KMS-11 (cell line): ENCODE results near the gene TALDO1.

ENCODE experiments used
- H2AFZ ChIP-seq: fragments of 200-600 bp; sonication (generic); 2 replicates; pipeline ENCODE4 v1.6.1; 2016; ENCODE audit warnings: antibody characterized with exemption, mixed run types, low read depth
- H3K27ac ChIP-seq: fragments of 200-600 bp; sonication (generic); 2 replicates; pipeline ENCODE4 v1.6.1; 2016; ENCODE audit warnings: mild to moderate bottlenecking, mixed run types
- H3K27me3 ChIP-seq: fragments of 200-600 bp; sonication (generic); 2 replicates; pipeline ENCODE4 v1.6.1; 2017; ENCODE audit warnings: mild to moderate bottlenecking, low read depth, mixed run types, moderate library complexity; ENCODE audit not compliant: insufficient read depth
- H3K36me3 ChIP-seq: fragments of 200-600 bp; sonication (generic); 2 replicates; pipeline ENCODE4 v1.6.1; 2017; ENCODE audit warnings: mild to moderate bottlenecking, mixed run types; ENCODE audit not compliant: insufficient read depth
- H3K4me1 ChIP-seq: fragments of 200-600 bp; sonication (generic); 2 replicates; pipeline ENCODE4 v1.6.1; 2016; ENCODE audit warnings: mild to moderate bottlenecking, low read depth, mixed run types; ENCODE audit not compliant: poor library complexity, severe bottlenecking
- H3K4me2 ChIP-seq: fragments of 200-600 bp; sonication (generic); 2 replicates; pipeline ENCODE4 v1.7.0; 2016; ENCODE audit warnings: mild to moderate bottlenecking, mixed run types
- H3K4me3 ChIP-seq: fragments of 200-600 bp; sonication (generic); IDR thresholded peaks from 2 replicates; pipeline ENCODE4 v1.6.1; 2017; ENCODE audit warnings: low read depth, low read length, mixed read lengths; ENCODE audit not compliant: insufficient read depth
- H3K79me2 ChIP-seq: fragments of 200-600 bp; sonication (generic); 2 replicates; pipeline ENCODE4 v1.6.1; 2016; ENCODE audit warnings: low read depth, mixed run types; ENCODE audit not compliant: insufficient read depth
- H3K9ac ChIP-seq: fragments of 200-600 bp; sonication (generic); 2 replicates; pipeline ENCODE4 v1.6.1; 2016; ENCODE audit warnings: mild to moderate bottlenecking, mixed run types
- H4K20me1 ChIP-seq: fragments of 200-600 bp; sonication (generic); 2 replicates; pipeline ENCODE4 v1.6.1; 2016; ENCODE audit warnings: mild to moderate bottlenecking, mixed run types; ENCODE audit not compliant: insufficient read depth
- CTCF ChIP-seq: fragments of 200-600 bp; sonication (generic); conservative IDR thresholded peaks from 2 replicates; pipeline ENCODE4 v1.6.1; 2017; ENCODE audit warnings: low read depth, mild to moderate bottlenecking, antibody characterized with exemption, low read length, moderate library complexity, mixed read lengths

TALDO1 gene

GRCh38 chr11:796565-797295 lies 49.5 kb downstream of the TALDO1 start:
- Histone ChIP-seq H3K4me2 (peak overlapping the region; percentile 99), H4K20me1 (no peaks in the 10 kb centered on the region), H3K36me3 (no peaks in the 10 kb centered on the region), H3K4me3 (peak overlapping the region; percentile 28), H3K27ac (peak overlapping the region; percentile 50; the same call in 1 of the 2 replicates), H3K4me1 (peaks cover 12% of the 10 kb centered on the region), H3K79me2 (0 out of 2 replicates have a peak, but pooled peaks cover 4% of the 10 kb centered on the region), H3K27me3 (no peaks in the 10 kb centered on the region), H2AFZ (no peak overlapping the region), H3K9ac (peak overlapping the region; percentile 67; the same call in 1 of the 2 replicates)
- no peak for TF ChIP-seq CTCF

DNA sequence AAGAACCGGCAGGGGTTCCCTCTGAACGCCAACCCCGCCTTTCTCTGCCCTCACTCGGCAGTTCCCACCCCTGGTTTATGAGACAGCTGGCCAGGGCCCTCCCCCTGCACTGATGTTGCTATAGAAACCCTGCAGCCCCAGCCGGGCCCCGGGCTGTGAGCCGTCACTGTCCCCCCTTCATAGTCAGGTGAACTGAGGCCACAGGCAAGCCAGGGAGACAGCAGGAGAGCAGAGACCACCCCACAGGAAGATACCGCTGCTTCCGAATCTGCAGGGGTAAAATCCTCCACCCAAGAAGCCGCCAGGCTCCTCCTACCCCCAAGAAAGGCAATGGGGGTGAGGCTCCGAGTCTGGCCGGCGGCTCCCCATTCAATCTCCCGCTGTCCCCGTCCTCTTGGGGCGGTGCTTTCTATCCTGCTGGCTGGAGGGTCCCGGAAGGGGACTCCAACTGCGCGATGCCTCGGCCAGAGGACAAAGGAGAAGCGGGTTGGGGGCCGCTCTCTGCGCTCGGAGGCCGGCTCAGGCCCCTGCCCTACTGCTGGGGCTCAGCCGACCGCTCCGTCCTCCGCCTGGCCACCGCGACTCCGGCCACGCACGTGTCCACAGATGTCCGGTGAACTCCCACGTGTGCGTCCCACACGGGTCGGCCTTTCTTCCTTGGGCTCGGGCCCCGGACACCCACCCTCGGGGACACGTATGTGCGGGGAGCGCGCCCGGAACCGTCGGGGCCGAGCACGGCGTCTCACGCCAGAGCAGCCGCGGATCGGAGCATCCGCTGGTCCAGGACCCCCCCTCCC lies 50.2 kb downstream of the TALDO1 start:
- H3K27me3 ChIP-seq: no peaks in the 10 kb centered on the region
- H3K4me3 ChIP-seq: peak overlapping the region; percentile 28
- H4K20me1 ChIP-seq: no peaks in the 10 kb centered on the region
- TF ChIP-seq CTCF: no peak
- H3K36me3 ChIP-seq: no peaks in the 10 kb centered on the region
- H3K79me2 ChIP-seq: 0 out of 2 replicates have a peak, but pooled peaks cover 4% of the 10 kb centered on the region
- peaks cover 12% of the 10 kb centered on the region for H3K4me1 ChIP-seq
- peak overlapping the region; percentile 42 for H2AFZ ChIP-seq
- peak overlapping the region; percentile 67 for H3K9ac ChIP-seq
- peak overlapping the region; percentile 50 for H3K27ac ChIP-seq
- peak overlapping the region; percentile 99 for H3K4me2 ChIP-seq

DNA sequence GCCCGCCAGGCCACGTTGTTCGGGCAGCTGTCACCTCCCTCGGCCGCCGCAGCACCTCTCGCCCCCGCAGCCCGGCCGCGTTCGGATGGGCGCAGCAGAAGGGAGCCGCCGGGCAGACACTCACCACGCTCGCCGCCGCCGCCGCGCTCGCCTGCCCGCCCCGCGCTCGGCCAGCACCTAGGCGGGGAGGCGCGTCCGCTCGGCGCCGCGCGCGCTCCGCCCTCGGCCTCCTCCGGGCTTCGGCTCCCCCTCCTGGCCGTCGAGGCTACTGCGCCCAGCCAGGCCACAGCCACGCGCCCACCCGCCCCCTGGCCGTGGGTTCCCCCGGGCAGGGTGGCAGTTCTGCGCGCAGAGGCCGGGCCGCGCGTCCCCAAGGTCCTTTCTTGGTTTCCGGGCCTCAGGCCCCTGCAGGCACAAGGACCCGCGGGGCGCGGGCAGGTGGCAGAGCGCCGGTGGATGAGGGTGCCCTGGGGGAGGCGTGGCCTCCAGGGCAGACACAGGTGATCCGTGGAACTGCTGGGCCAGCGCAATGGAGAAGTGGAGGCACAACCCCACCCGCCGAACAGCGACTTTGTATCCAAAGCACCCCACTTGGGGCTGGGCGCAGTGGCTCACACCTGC lies 50.9 kb downstream of the TALDO1 start, which contains the start of gene SLC25A22:
TSS of gene SLC25A22 (minus strand) at position 189 of the 621 bp plus-strand sequence. CDS start 3,275 bp downstream, outside the sequence.
- H2AFZ ChIP-seq: peak within 1 kb of the TSS; percentile 42

More for the DNA sequence above, 50.9 kb downstream of the TALDO1 start, which contains the start of gene SLC25A22:
- no peaks in the 10 kb centered on the region for H3K27me3 ChIP-seq
- peak within 1 kb of the TSS; percentile 99 for H3K4me2 ChIP-seq
- peaks cover 12% of the 10 kb centered on the region for H3K4me1 ChIP-seq
- H4K20me1 ChIP-seq: no peaks in the 10 kb centered on the region
- H3K36me3 ChIP-seq: no peaks in the 10 kb centered on the region
- H3K79me2 ChIP-seq: 0 out of 2 replicates have a peak, but pooled peaks cover 4% of the 10 kb centered on the region
- H3K27ac ChIP-seq: peak within 1 kb of the TSS; percentile 50
- TF ChIP-seq CTCF: peak; percentile 67
- H3K9ac ChIP-seq: peak within 1 kb of the TSS; percentile 67
- peak within 1 kb of the TSS; percentile 28 for H3K4me3 ChIP-seq
